ENCODE results near the gene AP1S2.
"Not testable (repeated sequence)": the region's sequence is repeated elsewhere in the genome, so short reads cannot be mapped to it uniquely, and the experiment has no call there.

AP1S2 gene

GRCh38 chrX:15855568-15856221 lies 1.1 kb upstream of the AP1S2 start:
- DNase-seq (ENCODE audit: low read depth, low spot score), result no peak

GRCh38 chrX:15854080-15854655 lies 445 bp downstream of the AP1S2 start:
- DNase-seq (ENCODE audit: low read depth, low spot score), result no peak

GRCh38 chrX:15853586-15854079 lies 980 bp downstream of the AP1S2 start:
- no peak for DNase-seq (ENCODE audit: low read depth, low spot score)

- DNase-seq (ENCODE audit: low read depth, low spot score), result no peak
These were observed 5.1 kb downstream of the AP1S2 start for GRCh38 chrX:15849555-15849954.

- DNase-seq (ENCODE audit: low read depth, low spot score), result no peak
These were observed 6.0 kb downstream of the AP1S2 start for GRCh38 chrX:15848576-15848975.

GRCh38 chrX:15843960-15844359 lies 10.7 kb downstream of the AP1S2 start:
- no peak for DNase-seq (ENCODE audit: low read depth, low spot score)

GRCh38 chrX:15841853-15842516 lies 12.6 kb downstream of the AP1S2 start:
- no peak for DNase-seq (ENCODE audit: low read depth, low spot score)

- DNase-seq (ENCODE audit: low read depth, low spot score), result no peak
These were observed 16.6 kb downstream of the AP1S2 start for GRCh38 chrX:15838017-15838416.

GRCh38 chrX:15834827-15835595 lies 19.6 kb downstream of the AP1S2 start:
- no peak for DNase-seq (ENCODE audit: low read depth, low spot score)

- no peak for DNase-seq (ENCODE audit: low read depth, low spot score)
These were observed 20.6 kb downstream of the AP1S2 start for GRCh38 chrX:15834053-15834452.

GRCh38 chrX:15831347-15831746 lies 23.3 kb downstream of the AP1S2 start:
- DNase-seq (ENCODE audit: low read depth, low spot score), result not testable (repeated sequence)

GRCh38 chrX:15829217-15829616 lies 25.4 kb downstream of the AP1S2 start:
- no peak for DNase-seq (ENCODE audit: low read depth, low spot score)

- DNase-seq (ENCODE audit: low read depth, low spot score), result no peak
These were observed 28.7 kb downstream of the AP1S2 start for GRCh38 chrX:15825936-15826335.

- DNase-seq (ENCODE audit: low read depth, low spot score), result no peak
These were observed 31.7 kb downstream of the AP1S2 start for GRCh38 chrX:15822922-15823321.

- DNase-seq (ENCODE audit: low read depth, low spot score), result no peak
These were observed 34.2 kb downstream of the AP1S2 start for GRCh38 chrX:15820106-15821073.

- no peak for DNase-seq (ENCODE audit: low read depth, low spot score)
These were observed 37.7 kb downstream of the AP1S2 start for GRCh38 chrX:15816886-15817285.

GRCh38 chrX:15816438-15816809 lies 38.2 kb downstream of the AP1S2 start:
- no peak for DNase-seq (ENCODE audit: low read depth, low spot score)

- DNase-seq (ENCODE audit: low read depth, low spot score), result no peak
These were observed 38.7 kb downstream of the AP1S2 start for GRCh38 chrX:15815779-15816437.

GRCh38 chrX:15814771-15815365 lies 39.7 kb downstream of the AP1S2 start:
- DNase-seq (ENCODE audit: low read depth, low spot score), result no peak

GRCh38 chrX:15813416-15813815 lies 41.2 kb downstream of the AP1S2 start:
- no peak for DNase-seq (ENCODE audit: low read depth, low spot score)

Data from brain pericyte (primary cell).